Measurements from ENCODE around the gene FIBCD1. TPM values are rescaled to one million over a fixed set of nuclear protein-coding genes. Genes with fewer than 3 reads are reported as not detected.

Gene FIBCD1
- polyA plus RNA-seq, 1 of the 3 experiments (the other 2 are of a cell fraction) = 1.3 TPM

GRCh38 chr9:130902204-130903185 is 36.6 kb downstream of the FIBCD1 start (continued):
- TF ChIP-seq GABPA (IDR thresholded peaks at IDR 0.05; ENCODE audit: low read depth) (no peak), TCF12 (IDR thresholded peaks at IDR 0.05) (no peak), MEF2A (IDR thresholded peaks at IDR 0.05; ENCODE audit: borderline replicate concordance, low read depth) (no peak), FOXJ3 (CRISPR knock-in tag; IDR thresholded peaks at IDR 0.05) (no peak), ELF1 (IDR thresholded peaks at IDR 0.05) (no peak), FOXM1 (IDR thresholded peaks at IDR 0.05; ENCODE audit: low read depth) (no peak)
- TF ChIP-seq, protein P1, sequence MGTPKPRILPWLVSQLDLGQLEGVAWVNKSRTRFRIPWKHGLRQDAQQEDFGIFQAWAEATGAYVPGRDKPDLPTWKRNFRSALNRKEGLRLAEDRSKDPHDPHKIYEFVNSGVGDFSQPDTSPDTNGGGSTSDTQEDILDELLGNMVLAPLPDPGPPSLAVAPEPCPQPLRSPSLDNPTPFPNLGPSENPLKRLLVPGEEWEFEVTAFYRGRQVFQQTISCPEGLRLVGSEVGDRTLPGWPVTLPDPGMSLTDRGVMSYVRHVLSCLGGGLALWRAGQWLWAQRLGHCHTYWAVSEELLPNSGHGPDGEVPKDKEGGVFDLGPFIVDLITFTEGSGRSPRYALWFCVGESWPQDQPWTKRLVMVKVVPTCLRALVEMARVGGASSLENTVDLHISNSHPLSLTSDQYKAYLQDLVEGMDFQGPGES (IDR thresholded peaks at IDR 0.05; ENCODE audit: low read depth, low read length) = no peak

- no peak overlapping the region for H3K9ac ChIP-seq
- H3K36me3 ChIP-seq (replicated peaks in 1 of 2; ENCODE audit: control insufficient read depth in 1 of 2, insufficient read depth in 2 of 2, low read length in 1 of 2) = no peaks in the 10 kb centered on the region
- H3K27ac ChIP-seq (ENCODE audit: low read depth in 2 of 2, low read length in 1 of 2) = no peak overlapping the region
- H3K4me2 ChIP-seq = no peak overlapping the region
- H3K9me2 ChIP-seq = no peaks in the 10 kb centered on the region
- POLR2A ChIA-PET = no interaction called here
- CTCF ChIA-PET = interaction anchor here (1.2 to 2.0 kb wide), 3 partner anchors 11 to 195 kb away, joined by 5 to 7 read pairs (median 5); no protein-coding TSS in a partner anchor
- no peaks in the 10 kb centered on the region for H3K9me3 ChIP-seq
- no peaks in the 10 kb centered on the region for H3F3A ChIP-seq (replicated peaks; ENCODE audit: insufficient read depth)
- no peaks in the 10 kb centered on the region for H3K79me2 ChIP-seq (ENCODE audit: insufficient read depth)
- TF ChIP-seq RXRA (IDR thresholded peaks at IDR 0.05; ENCODE audit: borderline replicate concordance, low read depth) = no peak
- TF ChIP-seq FOSL2 (IDR thresholded peaks at IDR 0.05; ENCODE audit: borderline replicate concordance, low read depth) = no peak
- TF ChIP-seq ELF1 (IDR thresholded peaks at IDR 0.05) = no peak
- no peak for TF ChIP-seq YY1 (IDR thresholded peaks at IDR 0.05; ENCODE audit: low read depth)
- no peak for TF ChIP-seq GATA2 (CRISPR knock-in tag; IDR thresholded peaks at IDR 0.05)
- no peak for TF ChIP-seq POLR2AphosphoS5 (IDR thresholded peaks at IDR 0.05; ENCODE audit: low read depth, low read length)
- no peak for TF ChIP-seq NRF1 (IDR thresholded peaks at IDR 0.05; ENCODE audit: low read depth, low read length)
- TF ChIP-seq JUND (IDR thresholded peaks at IDR 0.05) = no peak
- TF ChIP-seq, protein P2, sequence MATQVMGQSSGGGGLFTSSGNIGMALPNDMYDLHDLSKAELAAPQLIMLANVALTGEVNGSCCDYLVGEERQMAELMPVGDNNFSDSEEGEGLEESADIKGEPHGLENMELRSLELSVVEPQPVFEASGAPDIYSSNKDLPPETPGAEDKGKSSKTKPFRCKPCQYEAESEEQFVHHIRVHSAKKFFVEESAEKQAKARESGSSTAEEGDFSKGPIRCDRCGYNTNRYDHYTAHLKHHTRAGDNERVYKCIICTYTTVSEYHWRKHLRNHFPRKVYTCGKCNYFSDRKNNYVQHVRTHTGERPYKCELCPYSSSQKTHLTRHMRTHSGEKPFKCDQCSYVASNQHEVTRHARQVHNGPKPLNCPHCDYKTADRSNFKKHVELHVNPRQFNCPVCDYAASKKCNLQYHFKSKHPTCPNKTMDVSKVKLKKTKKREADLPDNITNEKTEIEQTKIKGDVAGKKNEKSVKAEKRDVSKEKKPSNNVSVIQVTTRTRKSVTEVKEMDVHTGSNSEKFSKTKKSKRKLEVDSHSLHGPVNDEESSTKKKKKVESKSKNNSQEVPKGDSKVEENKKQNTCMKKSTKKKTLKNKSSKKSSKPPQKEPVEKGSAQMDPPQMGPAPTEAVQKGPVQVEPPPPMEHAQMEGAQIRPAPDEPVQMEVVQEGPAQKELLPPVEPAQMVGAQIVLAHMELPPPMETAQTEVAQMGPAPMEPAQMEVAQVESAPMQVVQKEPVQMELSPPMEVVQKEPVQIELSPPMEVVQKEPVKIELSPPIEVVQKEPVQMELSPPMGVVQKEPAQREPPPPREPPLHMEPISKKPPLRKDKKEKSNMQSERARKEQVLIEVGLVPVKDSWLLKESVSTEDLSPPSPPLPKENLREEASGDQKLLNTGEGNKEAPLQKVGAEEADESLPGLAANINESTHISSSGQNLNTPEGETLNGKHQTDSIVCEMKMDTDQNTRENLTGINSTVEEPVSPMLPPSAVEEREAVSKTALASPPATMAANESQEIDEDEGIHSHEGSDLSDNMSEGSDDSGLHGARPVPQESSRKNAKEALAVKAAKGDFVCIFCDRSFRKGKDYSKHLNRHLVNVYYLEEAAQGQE (IDR thresholded peaks at IDR 0.05; ENCODE audit: low read depth, low read length) = no peak
- TF ChIP-seq PBX3 (IDR thresholded peaks at IDR 0.05) = no peak
- TF ChIP-seq, protein P1 (IDR thresholded peaks at IDR 0.05; ENCODE audit: low read depth, low read length) = no peak
- TF ChIP-seq SIN3A (IDR thresholded peaks at IDR 0.05; ENCODE audit: borderline replicate concordance, low read depth, low read length) = no peak
- TF ChIP-seq TAF1 (IDR thresholded peaks at IDR 0.05; ENCODE audit: borderline replicate concordance, low read depth, low read length) = no peak
- TF ChIP-seq, protein P3, sequence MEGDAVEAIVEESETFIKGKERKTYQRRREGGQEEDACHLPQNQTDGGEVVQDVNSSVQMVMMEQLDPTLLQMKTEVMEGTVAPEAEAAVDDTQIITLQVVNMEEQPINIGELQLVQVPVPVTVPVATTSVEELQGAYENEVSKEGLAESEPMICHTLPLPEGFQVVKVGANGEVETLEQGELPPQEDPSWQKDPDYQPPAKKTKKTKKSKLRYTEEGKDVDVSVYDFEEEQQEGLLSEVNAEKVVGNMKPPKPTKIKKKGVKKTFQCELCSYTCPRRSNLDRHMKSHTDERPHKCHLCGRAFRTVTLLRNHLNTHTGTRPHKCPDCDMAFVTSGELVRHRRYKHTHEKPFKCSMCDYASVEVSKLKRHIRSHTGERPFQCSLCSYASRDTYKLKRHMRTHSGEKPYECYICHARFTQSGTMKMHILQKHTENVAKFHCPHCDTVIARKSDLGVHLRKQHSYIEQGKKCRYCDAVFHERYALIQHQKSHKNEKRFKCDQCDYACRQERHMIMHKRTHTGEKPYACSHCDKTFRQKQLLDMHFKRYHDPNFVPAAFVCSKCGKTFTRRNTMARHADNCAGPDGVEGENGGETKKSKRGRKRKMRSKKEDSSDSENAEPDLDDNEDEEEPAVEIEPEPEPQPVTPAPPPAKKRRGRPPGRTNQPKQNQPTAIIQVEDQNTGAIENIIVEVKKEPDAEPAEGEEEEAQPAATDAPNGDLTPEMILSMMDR (IDR thresholded peaks at IDR 0.05) = no peak
- no peak for TF ChIP-seq CHD2 (IDR thresholded peaks at IDR 0.05; ENCODE audit: low read length, partially characterized antibody)
- no peak for DNase-seq
- H4K20me1 ChIP-seq (ENCODE audit: insufficient read depth) = no peaks in the 10 kb centered on the region
- peaks cover 0 to 3% of the 10 kb centered on the region in 2 experiments; a peak in 1 of 4 replicates for H3K4me1 ChIP-seq (ENCODE audit: control insufficient read depth in 1 of 2, insufficient read depth in 2 of 2, low read depth in 1 of 2, low read length in 1 of 2)
- no peak overlapping the region for H3K4me3 ChIP-seq (ENCODE audit: low read depth in 2 of 2, low read length in 1 of 2)
- no peaks in the 10 kb centered on the region for H3K27me3 ChIP-seq (ENCODE audit: insufficient read depth)
- no peak overlapping the region for H2AFZ ChIP-seq (ENCODE audit: low read depth)
- WGBS (ENCODE audit: low lambda C conversion rate) = 17% methylated on average over 1 of the region's 17 CpGs
These were observed 37.4 kb downstream of the FIBCD1 start for GRCh38 chr9:130901498-130902203.
